DOHH2 (cell line): ENCODE measurements around the gene CIBAR2.
A peak's percentile ranks its signal among the peaks of the same experiment; 100 is the strongest.

Experiments used
- H3F3A ChIP-seq: fragments of 200-600 bp; sonication (generic), shearing (Covaris generic); 2 replicates; pipeline ENCODE4 v1.6.0; 2016; ENCODE audit warnings: antibody characterized with exemption, mild to moderate bottlenecking; ENCODE audit not compliant: control insufficient read depth, insufficient read depth
- H3K27ac ChIP-seq: fragments of 200-600 bp; sonication (generic); 2 replicates; pipeline ENCODE4 v1.5.1; 2014; ENCODE audit warnings: low read depth, mild to moderate bottlenecking, low read length, moderate library complexity
- H3K27me3 ChIP-seq: fragments of 200-600 bp; sonication (generic); 2 replicates; pipeline ENCODE4 v1.6.1; 2014; ENCODE audit warnings: mild to moderate bottlenecking, low read length, mixed read lengths; ENCODE audit not compliant: control insufficient read depth
- H3K36me3 ChIP-seq: fragments of 200-600 bp; sonication (generic); 2 replicates; pipeline ENCODE4 v1.6.1; 2014; ENCODE audit warnings: mild to moderate bottlenecking, low read length, moderate library complexity, mixed read lengths; ENCODE audit not compliant: control insufficient read depth
- H3K4me1 ChIP-seq: fragments of 200-600 bp; sonication (generic); 2 replicates; pipeline ENCODE4 v1.6.1; 2014; ENCODE audit warnings: mild to moderate bottlenecking, low read length, mixed read lengths; ENCODE audit not compliant: control insufficient read depth
- H3K4me2 ChIP-seq: fragments of 200-600 bp; sonication (generic); 2 replicates; pipeline ENCODE4 v1.6.0; 2014; ENCODE audit warnings: mild to moderate bottlenecking, low read length, moderate library complexity
- H3K4me3 ChIP-seq: fragments of 200-600 bp; sonication (generic); 2 replicates; pipeline ENCODE4 v1.5.1; 2014; ENCODE audit warnings: mild to moderate bottlenecking, low read length, mixed read lengths
- H3K79me2 ChIP-seq: fragments of 200-600 bp; sonication (generic); 2 replicates; pipeline ENCODE4 v1.6.1; 2014; ENCODE audit warnings: mild to moderate bottlenecking, low read length, mixed read lengths; ENCODE audit not compliant: control insufficient read depth
- H3K9me2 ChIP-seq: fragments of 200-600 bp; sonication (generic); replicated peaks from 2 replicates; pipeline ENCODE4 v1.6.1; 2014; ENCODE audit warnings: mild to moderate bottlenecking, low read length, mixed read lengths; ENCODE audit not compliant: control insufficient read depth
- H3K9me3 ChIP-seq: fragments of 200-600 bp; sonication (generic); 2 replicates; pipeline ENCODE4 v1.6.1; 2014; ENCODE audit warnings: antibody characterized with exemption, low read length, mixed read lengths; ENCODE audit not compliant: control insufficient read depth, insufficient read depth
- H4K20me1 ChIP-seq: fragments of 200-600 bp; sonication (generic); 2 replicates; pipeline ENCODE4 v1.6.0; 2014; ENCODE audit warnings: low read depth, mild to moderate bottlenecking, antibody characterized with exemption, low read length, moderate library complexity; ENCODE audit not compliant: control insufficient read depth, insufficient read depth
- EZH2phosphoT487 ChIP-seq: fragments of 200-600 bp; sonication (generic); IDR thresholded peaks from 2 replicates; pipeline ENCODE4 v1.6.1; 2017; ENCODE audit warnings: borderline replicate concordance, mild to moderate bottlenecking, antibody characterized with exemption, low read length, moderate library complexity, mixed read lengths
- TF ChIP-seq, protein P1 (sequence below): fragments of 200-600 bp; sonication (generic); IDR thresholded peaks from one replicate; pipeline ENCODE4 v1.5.1; 2014; ENCODE audit warnings: antibody characterized with exemption, mild to moderate bottlenecking, low read depth, low read length; ENCODE audit not compliant: poor library complexity, severe bottlenecking

CIBAR2 gene

GRCh38 chr16:85057212-85057889 lies 54.9 kb downstream of the CIBAR2 start:
- no peaks in the 10 kb centered on the region for H4K20me1 ChIP-seq

DNA sequence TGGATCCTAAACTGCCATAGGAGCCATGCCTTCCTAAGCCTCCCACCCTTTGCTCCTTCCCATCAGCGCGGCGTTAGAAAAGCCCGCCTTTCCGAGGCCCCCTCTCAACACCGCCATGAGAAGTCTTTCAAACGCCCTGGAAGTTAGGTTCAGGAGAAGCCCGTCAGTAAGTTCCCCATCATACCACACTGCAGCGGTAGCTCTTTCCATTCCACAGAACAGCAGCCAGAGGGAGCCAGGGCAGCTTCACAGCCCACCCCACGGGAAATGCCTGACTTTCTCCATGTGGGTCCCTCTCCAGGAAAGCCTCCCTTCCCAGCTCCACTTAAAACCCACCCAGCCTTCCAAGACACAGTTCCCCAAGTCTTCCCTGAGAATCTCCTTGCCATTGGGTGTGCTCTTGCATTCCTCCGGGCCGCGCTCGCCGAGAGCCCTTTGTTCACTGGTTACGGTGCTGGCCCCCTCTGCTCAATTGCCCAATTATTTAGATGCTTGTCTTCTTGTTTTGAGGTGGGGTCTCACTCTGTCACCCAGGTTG lies 56.0 kb downstream of the CIBAR2 start:
- H3K4me1 ChIP-seq: peaks cover 6% of the 10 kb centered on the region
- H3K27ac ChIP-seq: no peak overlapping the region
- no peaks in the 10 kb centered on the region for H3K9me3 ChIP-seq
- H3K4me3 ChIP-seq: no peak overlapping the region
- H3K27me3 ChIP-seq: peaks cover 30% of the 10 kb centered on the region
- H3F3A ChIP-seq: no peaks in the 10 kb centered on the region
- H3K36me3 ChIP-seq: no peaks in the 10 kb centered on the region
- H3K9me2 ChIP-seq: no peaks in the 10 kb centered on the region
- TF ChIP-seq, protein P1, sequence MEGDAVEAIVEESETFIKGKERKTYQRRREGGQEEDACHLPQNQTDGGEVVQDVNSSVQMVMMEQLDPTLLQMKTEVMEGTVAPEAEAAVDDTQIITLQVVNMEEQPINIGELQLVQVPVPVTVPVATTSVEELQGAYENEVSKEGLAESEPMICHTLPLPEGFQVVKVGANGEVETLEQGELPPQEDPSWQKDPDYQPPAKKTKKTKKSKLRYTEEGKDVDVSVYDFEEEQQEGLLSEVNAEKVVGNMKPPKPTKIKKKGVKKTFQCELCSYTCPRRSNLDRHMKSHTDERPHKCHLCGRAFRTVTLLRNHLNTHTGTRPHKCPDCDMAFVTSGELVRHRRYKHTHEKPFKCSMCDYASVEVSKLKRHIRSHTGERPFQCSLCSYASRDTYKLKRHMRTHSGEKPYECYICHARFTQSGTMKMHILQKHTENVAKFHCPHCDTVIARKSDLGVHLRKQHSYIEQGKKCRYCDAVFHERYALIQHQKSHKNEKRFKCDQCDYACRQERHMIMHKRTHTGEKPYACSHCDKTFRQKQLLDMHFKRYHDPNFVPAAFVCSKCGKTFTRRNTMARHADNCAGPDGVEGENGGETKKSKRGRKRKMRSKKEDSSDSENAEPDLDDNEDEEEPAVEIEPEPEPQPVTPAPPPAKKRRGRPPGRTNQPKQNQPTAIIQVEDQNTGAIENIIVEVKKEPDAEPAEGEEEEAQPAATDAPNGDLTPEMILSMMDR: no peak
- TF ChIP-seq EZH2phosphoT487: no peak
- no peaks in the 10 kb centered on the region for H4K20me1 ChIP-seq
- H3K79me2 ChIP-seq: no peaks in the 10 kb centered on the region
- no peak overlapping the region for H3K4me2 ChIP-seq

More at GRCh38 chr16:85057212-85057889, 54.9 kb downstream of the CIBAR2 start:
- Histone ChIP-seq H3K27ac (no peak overlapping the region), H3K4me1 (peaks cover 6% of the 10 kb centered on the region), H3K9me3 (no peaks in the 10 kb centered on the region), H3K9me2 (no peaks in the 10 kb centered on the region), H3K4me3 (no peak overlapping the region), H3K36me3 (no peaks in the 10 kb centered on the region), H3K27me3 (peaks cover 30% of the 10 kb centered on the region), H3K79me2 (no peaks in the 10 kb centered on the region), H3K4me2 (no peak overlapping the region), H3F3A (no peaks in the 10 kb centered on the region)
- TF ChIP-seq, protein P1: peak; percentile 20
- TF ChIP-seq EZH2phosphoT487: no peak

DNA sequence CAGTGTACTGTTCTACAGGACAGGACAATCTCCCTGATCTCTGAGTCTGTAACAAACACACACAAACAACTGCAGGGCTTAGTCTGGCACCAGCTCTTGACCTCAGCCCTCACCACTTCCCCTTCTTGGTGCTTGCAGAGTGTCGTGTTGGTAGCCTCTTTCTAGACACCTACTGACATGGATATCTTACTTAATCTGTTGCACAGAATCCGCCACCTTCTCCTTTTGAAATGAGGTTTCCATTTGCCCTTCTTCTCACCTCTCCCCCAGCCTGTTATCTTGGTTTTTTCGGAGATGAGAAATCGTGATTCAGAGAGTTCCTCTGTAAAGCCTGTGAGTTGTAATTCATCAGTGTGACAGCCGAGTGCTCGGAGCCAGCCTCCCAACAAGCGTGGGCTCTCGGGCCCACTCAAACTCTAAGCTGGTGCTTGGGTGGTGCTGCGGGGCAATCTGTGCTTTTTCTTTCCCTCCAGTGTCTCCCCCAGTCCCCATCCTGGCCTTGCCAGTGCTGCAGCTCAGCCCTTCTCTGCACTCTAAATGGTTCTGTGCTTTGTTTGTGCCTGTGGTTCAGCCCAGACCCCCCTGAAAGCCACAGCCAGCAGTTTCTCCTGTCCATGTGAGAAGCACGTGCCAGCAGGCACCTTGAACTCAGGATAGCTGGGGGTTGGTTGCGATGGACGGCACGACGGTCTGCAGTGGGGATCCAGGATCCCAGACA lies 56.6 kb downstream of the CIBAR2 start:
- no peaks in the 10 kb centered on the region for H3F3A ChIP-seq
- no peak overlapping the region for H3K27ac ChIP-seq
- no peak for TF ChIP-seq EZH2phosphoT487
- TF ChIP-seq, protein P1: no peak
- peaks cover 6% of the 10 kb centered on the region for H3K4me1 ChIP-seq
- no peaks in the 10 kb centered on the region for H3K9me2 ChIP-seq
- no peaks in the 10 kb centered on the region for H4K20me1 ChIP-seq
- H3K79me2 ChIP-seq: no peaks in the 10 kb centered on the region
- H3K4me3 ChIP-seq: no peak overlapping the region
- peak overlapping the region; percentile 14; the same call in 1 of the 2 replicates for H3K4me2 ChIP-seq
- H3K36me3 ChIP-seq: no peaks in the 10 kb centered on the region
- peaks cover 30% of the 10 kb centered on the region for H3K27me3 ChIP-seq
- no peaks in the 10 kb centered on the region for H3K9me3 ChIP-seq
